Measurements from ENCODE around the gene ALDH16A1. TPM values are rescaled to one million over a fixed set of nuclear protein-coding genes. Genes with fewer than 3 reads are reported as not detected.
A peak's percentile ranks its signal among the peaks of the same experiment; 100 is the strongest.

The ALDH16A1 gene
- total and polyA plus RNA-seq, 2 of the 8 experiments (the other 6 are each of a cell fraction or from before 2014, with no cell fraction given): 30.5 to 34.3 TPM

DNA sequence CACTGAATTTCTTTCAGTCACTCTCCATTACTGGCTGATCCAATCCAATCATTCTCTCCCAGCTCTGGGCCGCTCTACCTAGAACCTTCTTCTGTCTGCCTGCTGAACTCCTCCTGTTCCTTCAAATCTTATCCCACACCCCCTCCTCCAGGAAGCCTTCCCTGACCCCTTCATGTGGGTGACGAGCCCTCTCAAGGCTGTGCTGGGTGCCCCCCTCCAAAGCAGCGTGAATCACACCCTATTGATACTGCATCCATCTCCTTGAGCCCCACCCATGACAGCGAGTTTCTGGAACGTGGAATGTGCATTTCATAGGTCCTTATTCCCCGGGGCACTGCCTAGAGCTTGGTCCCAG, 4.6 kb upstream of the ALDH16A1 start:
- Histone ChIP-seq H3K36me3 (ENCODE audit: control insufficient read depth in 2 of 4, insufficient read depth in 4 of 4, low read length in 3 of 4) (peaks cover 11 to 17% (median 12%) of the 10 kb centered on the region in 4 experiments; a peak in 6 of 8 replicates), H2BK12ac (ENCODE audit: low read depth, low read length) (no peak overlapping the region), H3K4me3 (ENCODE audit: extremely low read depth in 1 of 4, insufficient read depth in 2 of 4, low read depth in 3 of 4, low read length in 4 of 4) (no peak overlapping the region), H3K14ac (ENCODE audit: insufficient read length) (no peak overlapping the region), H3K27ac (ENCODE audit: low read depth, low read length) (no peak overlapping the region), H3K56ac (replicated peaks; ENCODE audit: insufficient read length, low read depth, low read length) (no peak overlapping the region), H3K27me3 (replicated peaks in 1 of 4; ENCODE audit: control insufficient read depth in 3 of 4, extremely low read depth in 1 of 4, insufficient read depth in 3 of 4, low read length in 3 of 4) (no peaks in the 10 kb centered on the region), H2AK5ac (ENCODE audit: low read depth, low read length) (no peak overlapping the region), H3K18ac (ENCODE audit: extremely low read depth, low read length) (no peak overlapping the region), H4K20me1 (replicated peaks in 1 of 2; ENCODE audit: control insufficient read depth in 1 of 2, insufficient read depth in 2 of 2, low read length in 2 of 2) (peaks cover 9 to 15% of the 10 kb centered on the region in 2 experiments), H3K4ac (replicated peaks; ENCODE audit: insufficient read length, low read depth, low read length) (no peak overlapping the region), H3K23ac (ENCODE audit: insufficient read length) (no peak overlapping the region), H4K8ac (ENCODE audit: extremely low read depth, insufficient read depth, low read length) (no peak overlapping the region), H4K91ac (replicated peaks; ENCODE audit: insufficient read length, low read length) (no peak overlapping the region), H2BK5ac (ENCODE audit: low read depth, low read length) (no peak overlapping the region), H3K4me1 (replicated peaks in 1 of 4; ENCODE audit: control insufficient read depth in 3 of 4, insufficient read depth in 4 of 4, low read length in 3 of 4) (peaks cover 0 to 14% (median 10%) of the 10 kb centered on the region in 4 experiments; a peak in 6 of 7 replicates), H4K5ac (ENCODE audit: insufficient read length, low read depth, low read length) (no peak overlapping the region), H2BK20ac (ENCODE audit: low read length) (no peak overlapping the region), H2BK120ac (replicated peaks; ENCODE audit: low read depth, low read length) (no peak overlapping the region), H3K4me2 (ENCODE audit: insufficient read depth in 1 of 2, low read depth in 2 of 2, low read length in 2 of 2) (peak overlapping the region in 1 of 2 experiments; percentile 24; a peak in 1 of 4 replicates), H3K79me1 (ENCODE audit: low read depth, low read length) (peaks cover 2% of the 10 kb centered on the region), H3K9ac (replicated peaks in 1 of 4; ENCODE audit: extremely low read depth in 1 of 4, low read depth in 3 of 4, low read length in 3 of 4) (peak overlapping the region in 1 of 4 experiments; percentile 4; a peak in 2 of 7 replicates), H2BK15ac (ENCODE audit: low read length) (no peak overlapping the region), H3K79me2 (ENCODE audit: control insufficient read depth in 1 of 2, insufficient read depth in 2 of 2, low read length in 2 of 2) (peaks cover 0 to 14% of the 10 kb centered on the region in 2 experiments; a peak in 2 of 4 replicates), H3K23me2 (ENCODE audit: low read depth, low read length) (peaks cover 2% of the 10 kb centered on the region), H3K9me3 (ENCODE audit: insufficient read depth in 2 of 2, low read depth in 1 of 2, low read length in 1 of 2) (no peaks in the 10 kb centered on the region), H2AFZ (ENCODE audit: low read length) (no peak overlapping the region)
- no peak for DNase-seq (ENCODE audit: low read depth in 1 of 2, low spot score in 2 of 2)
- ChIA-PET CTCF (ENCODE audit: partially characterized antibody) (interaction anchor here (1.1 to 7.9 kb wide), 9 partner anchors 18 to 122 kb away, joined by 3 to 88 read pairs (median 4); no protein-coding TSS in a partner anchor), POLR2A (ENCODE audit: partially characterized antibody) (interaction anchor here (1.0 to 2.3 kb wide), 10 partner anchors 10 to 94 kb away, joined by 3 to 11 read pairs (median 4); partner anchors contain the start of gene RPS11)
- no peak for TF ChIP-seq BACH1 (IDR thresholded peaks at IDR 0.05; ENCODE audit: low read length)
- TF ChIP-seq SAP30 (IDR thresholded peaks at IDR 0.05; ENCODE audit: insufficient read depth, insufficient replicate concordance, low read length): no peak
- TF ChIP-seq SRF (IDR thresholded peaks at IDR 0.05; ENCODE audit: low read depth, low read length): no peak
- no peak for TF ChIP-seq ZNF274 (IDR thresholded peaks at IDR 0.05; ENCODE audit: borderline replicate concordance, extremely low read depth, low read length)
- no peak for TF ChIP-seq SIRT6 (IDR thresholded peaks at IDR 0.05; ENCODE audit: low read length)
- no peak for TF ChIP-seq SP2 (IDR thresholded peaks at IDR 0.05; ENCODE audit: low read length)
- TF ChIP-seq EGR1 (IDR thresholded peaks at IDR 0.05; ENCODE audit: borderline replicate concordance, low read depth, low read length): no peak
- no peak for FAIRE-seq
- WGBS, 2 experiments (ENCODE audit: extremely low coverage in 1 of 2, insufficient coverage in 1 of 2, insufficient read length in 1 of 2, insufficient replicate concordance in 2 of 2, low coverage in 1 of 2, low lambda C conversion rate in 2 of 2, missing lambda C conversion rate in 1 of 2): 90% methylated on average over 6 of the region's 6 CpGs; no CpG with 5 or more reads in 1 of the 2 experiments

Data from H1 (cell line).